Stimulated activated CD4-positive, alpha-beta T cell treated with anti-CD3 and anti-CD28 coated beads, Interleukin-12 subunit alpha, Interleukin-12 subunit beta, amount 100 ng/mL, for 24 hours (primary cell): Measurements from ENCODE around the gene PNRC1.
"Not testable (repeated sequence)": the region's sequence is repeated elsewhere in the genome, so short reads cannot be mapped to it uniquely, and the experiment has no call there.

Experiments used
- DNase-seq, 2 experiments: peaks; one replicate each; pipeline ENCODE4 v3.0.0-alpha.2; 2020; ENCODE audit warnings: low read depth in 2 of 2

The PNRC1 gene

GRCh38 chr6:89100114-89100513 is 19.6 kb downstream of the PNRC1 start:
- DNase-seq, result no peak

DNA sequence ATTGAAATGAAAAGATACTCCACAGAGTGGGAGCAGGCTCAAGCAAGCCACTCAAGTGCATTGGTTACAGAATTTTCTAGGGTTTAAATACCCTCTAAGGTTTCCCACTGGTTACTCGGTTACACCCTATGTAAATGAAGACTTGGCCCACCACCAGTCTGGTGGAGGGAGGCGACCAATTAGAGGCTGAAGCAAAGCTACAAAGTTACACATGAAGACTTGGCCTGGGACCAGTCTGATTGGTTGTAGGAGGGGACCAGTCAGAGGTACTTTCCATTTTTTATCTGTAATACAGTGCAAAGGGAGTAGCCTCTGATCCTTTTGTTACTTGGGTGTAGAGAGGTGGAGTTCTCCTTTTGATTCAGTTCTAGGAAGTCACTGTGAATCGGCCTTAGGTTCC is 29.7 kb downstream of the PNRC1 start:
- DNase-seq, result no peak

- no peak for DNase-seq
Measured at GRCh38 chr6:89111933-89112332, 31.4 kb downstream of the PNRC1 start.

DNA sequence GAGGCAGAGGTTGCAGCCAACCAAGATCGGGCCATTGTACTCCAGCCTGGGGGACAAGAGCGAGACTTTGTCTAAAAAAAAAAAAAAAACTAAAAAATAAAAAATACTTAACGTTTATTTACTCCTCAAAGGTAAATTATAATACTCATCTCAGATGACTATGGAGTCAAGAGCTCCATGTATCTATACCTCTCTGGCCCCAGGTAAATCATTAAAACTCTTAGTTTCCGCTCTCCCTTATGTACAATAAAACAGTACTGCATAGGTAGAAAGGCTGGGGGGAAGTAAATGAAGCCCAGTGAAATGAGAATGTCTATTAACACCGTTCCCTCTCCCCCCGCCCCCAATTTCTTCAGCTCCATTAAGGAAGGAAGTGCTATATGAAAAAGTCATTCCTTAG is 36.2 kb downstream of the PNRC1 start:
- DNase-seq, result no peak

GRCh38 chr6:89117211-89118108 is 36.9 kb downstream of the PNRC1 start, which contains the start of gene SRSF12:
Gene SRSF12, minus strand, starts transcription at chr6:89118071. Its CDS starts 184 bp downstream, at chr6:89117887.
- DNase-seq, result peak in 1 of 2 experiments; percentile 11

DNA sequence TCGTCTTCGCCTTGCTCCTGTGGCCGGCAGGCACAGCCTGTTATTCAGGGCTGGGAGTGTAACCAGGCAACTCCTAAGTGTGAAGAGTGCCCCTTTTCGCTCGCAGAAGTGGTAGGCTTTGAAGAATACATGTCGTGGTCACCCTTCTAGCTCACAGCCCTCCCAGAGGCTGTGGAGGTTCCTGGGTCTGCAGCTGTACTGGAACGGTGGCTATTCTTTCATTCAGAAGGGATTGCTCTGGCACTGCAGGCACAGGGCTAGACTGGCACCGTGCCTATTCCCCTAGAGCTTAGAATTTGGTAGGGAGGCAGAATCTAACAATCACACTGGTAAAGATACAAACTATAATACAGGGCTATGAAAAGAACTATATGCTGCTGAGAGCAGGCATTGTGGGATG is 38.4 kb downstream of the PNRC1 start:
- no peak for DNase-seq

- no peak for DNase-seq
Measured at GRCh38 chr6:89120371-89120770, 39.8 kb downstream of the PNRC1 start.

DNA sequence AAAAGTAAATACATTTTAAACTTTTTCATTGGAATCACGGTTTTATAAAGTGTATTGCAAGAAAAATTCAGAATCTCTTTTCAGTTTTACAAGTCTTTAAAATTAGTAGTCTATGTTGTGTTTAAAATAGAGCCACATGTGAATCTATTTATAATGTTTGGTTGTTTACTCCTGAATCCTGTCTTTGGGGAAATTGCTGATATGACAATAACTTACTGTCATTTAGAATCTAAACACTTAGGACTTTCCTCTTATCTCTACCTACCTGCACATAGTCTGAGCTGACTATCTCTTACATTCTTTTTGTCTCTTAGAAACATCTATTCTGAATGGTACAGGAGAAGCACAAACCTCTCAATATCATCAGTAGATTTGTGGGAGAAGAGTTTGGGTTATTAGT is 41.4 kb downstream of the PNRC1 start:
- DNase-seq, result no peak

GRCh38 chr6:89122625-89123024 is 42.1 kb downstream of the PNRC1 start:
- no peak for DNase-seq

DNA sequence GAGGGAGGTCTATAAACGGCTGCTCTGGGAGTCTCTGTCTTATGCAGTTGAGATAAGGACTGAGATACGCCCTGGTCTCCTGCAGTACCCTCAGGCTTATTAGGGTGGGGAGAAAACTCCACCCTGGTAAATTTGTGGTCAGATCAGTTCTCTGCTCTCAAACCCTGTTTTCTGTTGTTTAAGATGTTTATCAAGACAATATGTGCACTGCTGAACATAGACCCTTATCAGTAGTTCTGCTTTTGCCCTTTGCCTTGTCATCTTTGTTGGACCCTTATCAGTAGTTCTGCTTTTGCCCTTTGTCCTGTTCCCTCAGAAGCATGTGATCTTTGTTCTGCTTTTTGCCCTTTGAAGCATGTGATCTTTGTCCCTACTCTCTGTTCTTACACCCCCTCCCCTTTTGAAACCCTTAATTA is 47.7 kb downstream of the PNRC1 start:
- not testable (repeated sequence) for DNase-seq

- no peak for DNase-seq
Measured at GRCh38 chr6:89131599-89131998, 51.0 kb downstream of the PNRC1 start.

DNA sequence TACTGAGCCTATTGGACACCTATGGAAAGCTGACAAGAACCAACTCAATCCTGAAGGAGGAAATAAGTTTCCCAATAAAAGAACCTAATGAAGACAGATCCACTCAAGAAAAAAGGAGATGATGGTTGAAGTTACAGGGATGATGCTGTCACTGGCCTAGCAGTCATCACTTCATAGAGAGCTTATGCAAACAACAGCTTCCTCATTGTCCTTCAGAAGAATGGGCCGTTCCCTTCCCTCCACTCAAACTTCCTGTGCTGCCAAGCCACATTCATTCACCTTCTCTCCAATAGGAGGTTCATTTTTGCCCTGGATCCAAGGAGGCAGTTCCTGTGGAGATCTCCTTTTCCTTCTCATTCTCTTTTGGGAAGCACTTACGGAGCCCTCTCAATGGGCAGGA is 51.5 kb downstream of the PNRC1 start:
- DNase-seq, result no peak

- no peak for DNase-seq
Measured at GRCh38 chr6:89133981-89134380, 53.4 kb downstream of the PNRC1 start.

GRCh38 chr6:89134723-89135122 is 54.2 kb downstream of the PNRC1 start:
- DNase-seq, result no peak
